Ovary (tissue), 10 donors: ENCODE data around the gene PRODH2. TPM values are rescaled to one million over a fixed set of nuclear protein-coding genes. Genes with fewer than 3 reads are reported as not detected.

Experiments used
- DNase-seq, 5 donors: peaks; one replicate each; pipeline ENCODE4 v3.0.0-alpha.2; 2019 to 2020
- H3K27ac ChIP-seq, 2 donors: fragments of 200-600 bp; one replicate each; pipeline versions ENCODE4 v1.5.1 to v1.8.0; 2019 to 2022
- H3K27me3 ChIP-seq: fragments of 200-600 bp; one replicate; pipeline ENCODE4 v1.8.0; 2022
- H3K36me3 ChIP-seq: fragments of 200-600 bp; sonication (generic); one replicate; pipeline ENCODE4 v1.5.1; 2019
- H3K4me1 ChIP-seq: one replicate; pipeline ENCODE4 v1.8.1; 2013; ENCODE audit warnings: mild to moderate bottlenecking, moderate library complexity; ENCODE audit not compliant: insufficient read depth
- H3K4me3 ChIP-seq: fragments of 200-600 bp; sonication (generic); one replicate; pipeline ENCODE4 v1.5.1; 2017
- H3K9me3 ChIP-seq, 2 donors: fragments of 200-600 bp in 1 of 2; sonication (generic) in 1 of 2; one replicate each; pipeline versions ENCODE4 v1.5.1 to v1.8.1; 2013 to 2019; ENCODE audit warnings: mild to moderate bottlenecking in 1 of 2, moderate library complexity in 1 of 2
- EP300 ChIP-seq: sonication (generic); formaldehyde crosslinking; IDR thresholded peaks from one replicate; pipeline ENCODE4 v1.6.1; 2017; ENCODE audit warnings: antibody characterized with exemption
- POLR2A ChIP-seq: fragments of 450-650 bp; IDR thresholded peaks from one replicate; pipeline ENCODE4 v1.6.1; 2017; ENCODE audit warnings: antibody characterized with exemption, mild to moderate bottlenecking, moderate library complexity
- WGBS, 3 donors: extraction: QIAGEN DNeasy Blood & Tissue Kit in 1 of 3; methylation state at CpG; one replicate each; pipeline versions ENCODE4 v1.1.5 to v1.1.7; 2013 to 2017; 5-methylcytosine and 5-hydroxymethylcytosine counted together
- intact Hi-C, 4 donors: fragments of 100-400 bp; cut with DNase I; formaldehyde crosslinking; loops; one replicate each; pipeline versions ENCODE4 v1.11.0 to v1.15.1; 2022 to 2023
- long read RNA-seq, 3 donors: library from polyadenylated mRNA in 2 of 3; unstranded in 2 of 3; transcript quantifications; one replicate each; pipeline ENCODE4 v2.0.0 and lab custom pipeline, GENCODE V29; 2021 to 2026
- polyA plus RNA-seq, 2 donors: library from polyadenylated mRNA; stranded (reverse); fragments of 200-250 nt in 1 of 2; fragments of 350-450 nt in 1 of 2; fragmentation: Illumina TruSeq in 1 of 2; extraction: RNeasy Lipid Tissue Mini Kit (QIAGEN cat#74804) in 1 of 2; gene quantifications; one replicate each; pipeline ENCODE4 v1.2.3, GENCODE V29; 2013 to 2014
- total RNA-seq, 7 donors: library from RNA; depleted of rRNA in 2 of 7; stranded (reverse); fragments of >200 nt in 2 of 7; fragmentation: NEBNext Ultra II Directional in 3 of 7; extraction: Animal tissue kit (Norgen Biotek cat#: 25700) in 3 of 7; gene quantifications; one replicate each; pipeline versions ENCODE4 v1.1.0 to v1.2.4, GENCODE V29; 2016 to 2023
- TF ChIP-seq, protein P1 (sequence below), 3 donors: fragments of 450-650 bp in 2 of 3; fragments of 200-600 bp in 1 of 3; IDR thresholded peaks; one replicate each; pipeline versions ENCODE4 v1.5.1 to v1.8.0; 2016 to 2022; ENCODE audit warnings: antibody characterized with exemption in 3 of 3, mild to moderate bottlenecking in 1 of 3
- donor health status: DM: no; HTN: no; CAD: no; lungs with moderate emphysema.
- donor health status: DM: no; HTN: no; CAD: no.
- donor health status: Bipolar disorder and iron deficiency.
- donor health status: DM: yes; HTN: yes; CAD: no.
- donor health status: DM: no; HTN: no; CAD: no.
- donor health status: DM: yes; HTN: yes; CAD: no.

The PRODH2 gene, protein sequence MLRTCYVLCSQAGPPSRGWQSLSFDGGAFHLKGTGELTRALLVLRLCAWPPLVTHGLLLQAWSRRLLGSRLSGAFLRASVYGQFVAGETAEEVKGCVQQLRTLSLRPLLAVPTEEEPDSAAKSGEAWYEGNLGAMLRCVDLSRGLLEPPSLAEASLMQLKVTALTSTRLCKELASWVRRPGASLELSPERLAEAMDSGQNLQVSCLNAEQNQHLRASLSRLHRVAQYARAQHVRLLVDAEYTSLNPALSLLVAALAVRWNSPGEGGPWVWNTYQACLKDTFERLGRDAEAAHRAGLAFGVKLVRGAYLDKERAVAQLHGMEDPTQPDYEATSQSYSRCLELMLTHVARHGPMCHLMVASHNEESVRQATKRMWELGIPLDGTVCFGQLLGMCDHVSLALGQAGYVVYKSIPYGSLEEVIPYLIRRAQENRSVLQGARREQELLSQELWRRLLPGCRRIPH
- total RNA-seq, result under 1 TPM in 1 of 7 donors, not detected in 6; 0.41 TPM
- polyA plus RNA-seq, result not detected
- long read RNA-seq, donor 1, result 0 reads
- long read RNA-seq, donor 2, result 0 reads
- long read RNA-seq, donor 3, result 0 reads

- 63% methylated on average over 15 to 26 of the region's 26 CpGs for WGBS, 3 donors
- no peaks in the 10 kb centered on the region for H3K27me3 ChIP-seq
- no peaks in the 10 kb centered on the region for H3K9me3 ChIP-seq
- no peaks in the 10 kb centered on the region for H3K4me1 ChIP-seq
- H3K36me3 ChIP-seq, result no peaks in the 10 kb centered on the region
- no peak for DNase-seq
- H3K27ac ChIP-seq, result no peak within 1 kb of the TSS
- H3K4me3 ChIP-seq, result no peak within 1 kb of the TSS
- intact Hi-C loops, result loop anchor here in 1 of 4 donors (10.0 kb wide), 1 partner anchor 98 kb away; the partner anchor contains the start of gene KMT2B
- TF ChIP-seq POLR2A, result no peak
- TF ChIP-seq, protein P1, sequence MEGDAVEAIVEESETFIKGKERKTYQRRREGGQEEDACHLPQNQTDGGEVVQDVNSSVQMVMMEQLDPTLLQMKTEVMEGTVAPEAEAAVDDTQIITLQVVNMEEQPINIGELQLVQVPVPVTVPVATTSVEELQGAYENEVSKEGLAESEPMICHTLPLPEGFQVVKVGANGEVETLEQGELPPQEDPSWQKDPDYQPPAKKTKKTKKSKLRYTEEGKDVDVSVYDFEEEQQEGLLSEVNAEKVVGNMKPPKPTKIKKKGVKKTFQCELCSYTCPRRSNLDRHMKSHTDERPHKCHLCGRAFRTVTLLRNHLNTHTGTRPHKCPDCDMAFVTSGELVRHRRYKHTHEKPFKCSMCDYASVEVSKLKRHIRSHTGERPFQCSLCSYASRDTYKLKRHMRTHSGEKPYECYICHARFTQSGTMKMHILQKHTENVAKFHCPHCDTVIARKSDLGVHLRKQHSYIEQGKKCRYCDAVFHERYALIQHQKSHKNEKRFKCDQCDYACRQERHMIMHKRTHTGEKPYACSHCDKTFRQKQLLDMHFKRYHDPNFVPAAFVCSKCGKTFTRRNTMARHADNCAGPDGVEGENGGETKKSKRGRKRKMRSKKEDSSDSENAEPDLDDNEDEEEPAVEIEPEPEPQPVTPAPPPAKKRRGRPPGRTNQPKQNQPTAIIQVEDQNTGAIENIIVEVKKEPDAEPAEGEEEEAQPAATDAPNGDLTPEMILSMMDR (IDR thresholded peaks at IDR 0.05), result no peak
- TF ChIP-seq EP300, result no peak
These were observed at the start of gene PRODH2 for GRCh38 chr19:35812220-35813042. Gene PRODH2, minus strand, starts transcription at chr19:35812845. Its CDS starts 40 bp downstream, at chr19:35812805.

DNA sequence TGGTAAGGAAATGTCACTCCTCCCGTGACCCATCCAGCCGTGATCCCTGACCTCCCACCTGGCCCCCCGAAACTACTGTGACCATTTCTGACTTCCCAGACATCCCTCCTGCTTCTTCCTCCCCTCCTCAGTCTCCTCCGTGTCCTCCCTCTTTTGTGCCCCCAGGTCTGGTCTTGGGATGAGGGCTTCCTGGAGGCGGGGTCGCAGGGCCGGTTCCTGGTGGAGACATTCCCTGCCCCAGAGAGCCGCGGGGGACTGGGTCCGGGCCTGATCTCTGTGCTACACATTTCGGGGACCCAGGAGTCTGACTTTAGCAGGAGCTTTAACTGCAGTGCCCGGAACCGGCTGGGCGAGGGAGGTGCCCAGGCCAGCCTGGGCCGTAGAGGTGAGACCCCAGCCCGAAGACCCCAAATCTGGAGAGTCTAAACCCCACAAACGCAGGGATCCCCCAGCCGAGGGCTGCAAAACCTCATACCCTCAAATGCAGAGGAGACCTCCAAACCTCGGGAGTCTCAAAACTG, 49.1 kb upstream of the PRODH2 start:
- WGBS, 3 donors, result 51 to 54% (median 53%) methylated on average over 19 of the region's 19 CpGs
- no peaks in the 10 kb centered on the region for H3K27me3 ChIP-seq

DNA sequence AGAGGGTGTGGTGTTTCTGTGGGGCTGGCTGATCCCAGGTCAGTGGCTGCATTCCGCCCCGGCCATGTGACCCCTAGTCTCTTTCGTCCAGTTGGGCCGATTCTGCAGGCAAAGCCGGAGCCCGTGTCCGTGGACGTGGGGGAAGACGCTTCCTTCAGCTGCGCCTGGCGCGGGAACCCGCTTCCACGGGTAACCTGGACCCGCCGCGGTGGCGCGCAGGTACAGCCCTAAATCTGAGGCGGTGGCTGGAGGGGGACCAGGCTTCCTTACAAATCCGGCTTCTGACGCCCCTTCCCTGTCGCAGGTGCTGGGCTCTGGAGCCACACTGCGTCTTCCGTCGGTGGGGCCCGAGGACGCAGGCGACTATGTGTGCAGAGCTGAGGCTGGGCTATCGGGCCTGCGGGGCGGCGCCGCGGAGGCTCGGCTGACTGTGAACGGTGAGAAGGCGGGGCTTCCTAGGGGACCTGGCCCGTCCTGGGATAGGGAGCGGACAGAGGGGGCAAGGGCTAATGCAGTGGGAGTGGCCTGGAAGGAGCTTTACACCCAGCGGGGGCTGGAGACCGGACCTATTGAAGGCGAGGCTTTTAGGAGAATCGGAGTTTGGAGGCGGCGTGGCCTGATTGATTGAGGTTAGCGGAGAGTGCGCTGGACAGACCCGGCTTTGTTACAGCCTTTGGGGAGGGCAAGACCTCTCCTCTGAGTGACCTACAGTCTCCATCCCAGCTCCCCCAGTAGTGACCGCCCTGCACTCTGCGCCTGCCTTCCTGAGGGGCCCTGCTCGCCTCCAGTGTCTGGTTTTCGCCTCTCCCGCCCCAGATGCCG, 48.4 kb upstream of the PRODH2 start:
- H3K4me3 ChIP-seq, result no peak overlapping the region
- no peak for DNase-seq
- H3K4me1 ChIP-seq, result no peaks in the 10 kb centered on the region
- WGBS, 3 donors, result 13 to 17% (median 15%) methylated on average over 49 to 55 of the region's 55 CpGs
- no peaks in the 10 kb centered on the region for H3K9me3 ChIP-seq
- no peak for TF ChIP-seq POLR2A
- TF ChIP-seq, protein P1 (IDR thresholded peaks at IDR 0.05), result no peak
- no peak for TF ChIP-seq EP300
- H3K27ac ChIP-seq, result no peak overlapping the region
- no peaks in the 10 kb centered on the region for H3K36me3 ChIP-seq
- no peaks in the 10 kb centered on the region for H3K27me3 ChIP-seq
- intact Hi-C loops, result no loop called here

More for the DNA sequence above, 49.1 kb upstream of the PRODH2 start:
- TF ChIP-seq, protein P1 (IDR thresholded peaks at IDR 0.05), result no peak
- no peak for TF ChIP-seq EP300
- no peak for TF ChIP-seq POLR2A
- no peak for DNase-seq
- H3K4me1 ChIP-seq, result no peaks in the 10 kb centered on the region
- H3K4me3 ChIP-seq, result no peak overlapping the region
- H3K36me3 ChIP-seq, result no peaks in the 10 kb centered on the region
- H3K9me3 ChIP-seq, result no peaks in the 10 kb centered on the region
- intact Hi-C loops, result no loop called here
- H3K27ac ChIP-seq, result no peak overlapping the region

- intact Hi-C loops, result no loop called here
- H3K4me1 ChIP-seq, result no peaks in the 10 kb centered on the region
- 22 to 33% (median 26%) methylated on average over 22 to 24 of the region's 24 CpGs for WGBS, 3 donors
- no peak for TF ChIP-seq POLR2A
- TF ChIP-seq, protein P1 (IDR thresholded peaks at IDR 0.05), result no peak
- no peak for TF ChIP-seq EP300
- no peak overlapping the region for H3K4me3 ChIP-seq
- no peaks in the 10 kb centered on the region for H3K36me3 ChIP-seq
- H3K27me3 ChIP-seq, result no peaks in the 10 kb centered on the region
- H3K9me3 ChIP-seq, result no peaks in the 10 kb centered on the region
- no peak for DNase-seq
- no peak overlapping the region for H3K27ac ChIP-seq
These were observed 47.8 kb upstream of the PRODH2 start for GRCh38 chr19:35860436-35860817.
